ENCODE results near the gene AURKA.

GRCh38 chr20:56388882-56389281 lies 3.1 kb downstream of the AURKA start:
- TF ChIP-seq EZH2 (IDR thresholded peaks at IDR 0.05; ENCODE audit: borderline replicate concordance, low read length): no peak
- TF ChIP-seq CTCF (IDR thresholded peaks at IDR 0.05; ENCODE audit: low read length): no peak

Data from OCI-LY1 (cell line).